Right lung (tissue), 5 donors: Measurements from ENCODE around the gene SPOCK2. TPM values are rescaled to one million over a fixed set of nuclear protein-coding genes. Genes with fewer than 3 reads are reported as not detected.
A peak's percentile ranks its signal among the peaks of the same experiment; 100 is the strongest.

Source experiments
- DNase-seq, 2 donors: peaks; one replicate each; pipeline ENCODE4 v3.0.0-alpha.2; 2013
- polyA plus RNA-seq, 5 donors: library from polyadenylated mRNA; unstranded; fragments of 120-200 nt; gene quantifications; one replicate each; pipeline versions ENCODE4 v1.2.1 to v1.2.3, GENCODE V29; 2013; ENCODE audit warnings: inconsistent platforms in 1 of 5, low replicate concordance in 1 of 5; ENCODE audit not compliant: insufficient read length in 5 of 5, insufficient read depth in 1 of 5

SPOCK2 gene
- polyA plus RNA-seq, 5 donors, result 4.7 to 11.0 (median 8.8) TPM

DNA sequence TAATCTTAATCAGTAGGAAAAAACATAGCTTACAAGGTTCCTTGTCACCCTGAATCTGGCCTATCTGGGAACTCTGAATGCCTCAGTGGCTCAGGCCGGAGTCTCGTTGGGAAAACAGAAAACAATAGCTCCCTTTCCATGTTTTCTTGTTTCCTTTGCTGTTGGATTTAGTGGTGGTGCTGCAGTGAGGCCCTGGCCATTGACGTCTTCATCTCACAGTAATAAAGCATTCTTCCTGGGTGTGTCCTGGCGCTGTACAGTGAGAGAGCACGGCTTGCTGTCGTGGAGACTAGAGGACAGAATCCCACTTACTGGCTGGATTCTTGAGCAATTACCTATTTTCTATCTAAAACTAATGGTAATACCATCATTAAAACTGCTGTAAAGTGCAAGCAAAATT lies 1.3 kb upstream of the SPOCK2 start:
- no peak for DNase-seq

DNA sequence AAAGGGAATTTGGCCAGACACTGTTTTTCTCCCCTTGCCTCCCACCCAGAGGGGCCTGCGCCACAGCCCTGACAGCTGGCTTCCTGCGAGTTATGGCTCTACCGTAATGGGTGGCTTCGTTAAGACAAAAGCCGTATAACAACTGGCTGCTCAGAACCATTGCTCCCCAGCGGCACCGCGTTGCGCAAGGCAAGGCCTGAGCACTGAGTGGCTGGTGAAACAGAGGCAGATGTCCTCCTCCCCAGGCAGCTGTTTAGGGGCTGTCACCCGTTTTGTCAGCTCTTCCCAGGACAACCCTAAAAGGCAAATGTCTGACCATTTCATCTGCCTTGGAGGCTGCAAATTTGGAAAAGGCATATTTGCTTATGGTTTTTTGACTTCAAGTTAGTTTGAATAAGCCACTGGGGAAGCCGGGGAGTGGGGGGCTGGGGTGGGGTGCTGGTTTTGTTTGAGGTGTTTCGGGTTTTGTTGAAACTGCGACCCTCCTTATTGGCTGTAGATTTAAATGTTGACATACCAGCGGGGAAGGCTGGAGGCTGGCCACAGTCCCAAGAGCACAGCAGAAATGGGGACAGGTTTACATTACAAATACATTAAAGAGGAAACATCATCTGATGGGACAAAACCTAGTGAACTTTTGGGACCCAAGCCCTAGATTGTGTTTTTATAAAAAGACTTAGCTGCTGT lies 681 bp upstream of the SPOCK2 start:
- peak; percentile 40 for DNase-seq

DNA sequence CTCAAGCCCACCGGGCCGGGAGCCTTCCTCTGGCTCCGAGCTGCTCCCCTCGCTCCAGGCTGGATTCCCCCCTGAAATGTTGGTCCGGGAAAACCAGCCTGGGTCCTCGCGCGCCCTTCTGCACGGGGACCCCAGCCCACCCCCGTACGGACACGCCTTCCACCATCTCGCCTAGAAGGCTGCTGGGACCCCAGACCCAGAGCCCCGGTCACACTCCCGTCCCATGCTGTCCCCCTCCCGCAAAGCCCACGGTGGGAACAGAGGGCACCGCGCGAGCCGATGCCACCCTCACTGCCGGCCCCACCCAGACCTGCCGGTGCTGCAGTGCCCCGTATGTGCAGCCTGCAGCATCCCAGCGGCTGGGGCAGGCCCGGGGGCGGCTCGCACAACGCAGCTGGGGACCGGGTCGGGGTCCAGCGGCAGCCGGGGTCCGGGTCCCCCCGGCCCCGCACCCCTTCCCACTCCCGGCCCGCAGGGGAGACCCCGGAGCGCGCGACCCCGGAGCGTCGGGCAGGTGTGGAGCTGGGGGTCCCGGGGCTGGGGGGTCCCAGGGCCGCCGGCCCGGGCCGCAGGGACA lies 871 bp downstream of the SPOCK2 start:
- DNase-seq, result no peak

DNA sequence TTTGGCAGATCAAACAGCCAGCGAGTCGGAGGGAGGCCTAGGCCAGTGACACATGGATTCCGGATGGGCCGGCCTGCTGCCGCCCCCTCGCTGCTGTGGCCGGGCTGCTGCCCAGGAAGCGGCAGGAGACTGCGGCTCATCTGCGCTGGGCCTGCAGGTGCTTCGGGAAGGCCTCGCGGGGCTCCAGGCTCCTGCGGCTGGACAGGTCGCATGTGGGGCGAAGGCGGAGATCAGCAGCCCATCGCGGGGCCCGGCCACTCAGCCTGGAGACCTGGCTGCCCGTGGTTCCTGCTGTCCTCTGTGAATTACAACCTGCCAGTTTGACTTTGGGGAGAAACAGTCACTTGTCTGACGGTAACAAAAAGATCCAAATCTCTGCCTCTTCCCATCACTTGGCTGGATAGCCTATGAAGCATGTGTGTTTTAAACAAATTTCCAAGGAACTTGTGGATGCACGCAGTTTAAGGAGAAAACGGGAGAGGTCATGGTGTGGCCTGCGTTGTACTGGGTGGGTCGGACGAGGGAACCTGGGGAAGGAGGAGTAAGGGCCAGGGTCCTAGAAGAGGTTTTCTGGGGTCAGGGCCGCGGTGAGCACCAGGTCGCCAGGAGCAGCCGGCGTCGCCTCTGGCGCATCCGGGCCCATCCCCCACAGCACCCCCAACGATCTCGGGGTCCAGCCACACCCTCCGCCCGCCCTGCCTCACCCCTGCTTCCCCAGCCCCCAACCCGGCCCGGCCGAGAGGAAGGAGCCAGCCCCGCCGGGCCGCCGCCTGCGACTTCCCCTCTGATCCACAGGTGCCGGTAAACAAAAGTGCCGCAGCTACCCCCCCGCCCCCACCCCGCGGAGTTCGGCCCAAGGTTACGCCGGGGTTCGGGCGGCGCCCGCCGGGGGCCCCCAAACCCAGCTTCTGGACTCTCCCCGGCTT lies 1.6 kb downstream of the SPOCK2 start:
- DNase-seq, result no peak

DNA sequence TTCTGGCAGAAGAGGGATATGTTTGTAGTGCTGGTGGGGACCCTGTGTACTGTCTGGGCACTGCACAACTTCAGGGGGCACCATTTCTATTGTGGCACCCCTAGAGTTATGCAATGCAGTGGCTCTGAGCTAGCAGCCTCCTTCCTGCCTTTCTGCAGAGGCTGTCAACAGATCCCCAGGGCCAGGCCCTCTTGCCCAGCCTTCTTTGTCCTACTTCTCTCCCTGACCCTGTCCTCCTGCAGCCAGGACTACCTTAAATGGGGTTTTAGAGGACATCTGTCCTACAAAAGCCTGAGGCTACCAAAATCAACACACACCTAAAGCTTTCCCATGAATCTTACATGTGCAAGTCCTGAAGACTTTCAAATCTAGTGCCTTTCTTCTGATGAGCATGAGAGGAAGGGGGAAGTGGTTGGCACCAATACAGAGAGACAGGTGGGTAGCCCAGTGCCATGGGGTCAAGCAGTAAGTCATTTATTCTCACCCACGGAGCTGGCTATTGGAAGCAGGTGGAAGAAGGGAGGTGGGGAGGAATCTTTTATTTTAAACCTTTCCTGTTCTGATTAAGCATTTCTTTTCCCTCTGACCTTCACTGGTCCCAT lies 2.4 kb downstream of the SPOCK2 start:
- no peak for DNase-seq

DNA sequence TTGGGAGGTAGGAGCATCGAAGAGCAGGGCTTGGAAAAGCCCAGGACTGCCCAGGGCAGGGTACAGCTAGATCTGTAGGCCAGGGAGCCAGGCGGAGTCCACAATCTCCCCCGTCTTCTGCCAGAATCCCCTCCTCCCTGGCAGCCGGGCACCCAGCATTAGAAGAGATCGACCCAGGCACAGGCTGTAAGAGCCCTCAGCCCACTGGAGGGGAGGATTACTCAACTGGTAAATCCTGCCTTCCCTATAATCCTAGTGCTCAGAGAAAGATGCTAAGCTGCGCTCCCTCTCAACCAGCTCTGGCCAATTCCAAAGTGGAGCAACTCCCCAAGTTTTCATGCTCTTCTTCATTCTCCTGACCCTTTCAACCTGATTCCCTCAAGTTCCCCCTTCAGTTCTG lies 3.2 kb downstream of the SPOCK2 start:
- DNase-seq, result no peak

DNA sequence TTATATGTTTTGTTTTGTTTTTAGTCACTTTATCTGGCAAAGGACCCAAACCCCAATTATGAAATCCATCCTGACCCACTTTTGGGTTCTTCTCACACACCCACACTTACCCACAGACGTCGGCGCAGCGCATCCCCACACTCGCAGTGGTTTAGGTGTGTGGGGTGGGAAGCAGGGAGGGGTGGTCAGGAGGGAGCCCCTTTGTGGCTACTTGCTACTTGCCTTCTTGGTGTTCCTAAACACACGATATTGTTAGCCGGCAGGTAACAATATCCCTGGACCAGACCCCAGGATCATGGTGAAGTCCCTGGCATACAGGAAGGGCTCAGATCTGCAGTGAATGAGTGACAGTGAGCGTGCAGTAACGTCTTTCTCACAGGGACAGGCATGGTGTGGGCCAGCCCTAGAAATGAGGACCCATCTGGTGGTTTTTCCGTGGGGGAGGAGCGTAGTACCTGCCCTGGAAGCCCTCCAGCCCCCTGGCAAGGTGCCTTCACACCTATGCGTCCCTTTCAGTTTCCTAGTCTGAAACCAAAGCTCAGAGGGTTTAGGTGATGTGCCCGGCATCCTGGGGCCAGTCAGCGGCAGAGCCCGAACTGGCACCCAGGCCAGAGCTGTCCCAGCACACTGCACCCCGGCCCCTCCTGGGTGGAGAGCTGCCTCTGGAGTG lies 4.4 kb downstream of the SPOCK2 start:
- no peak for DNase-seq

DNA sequence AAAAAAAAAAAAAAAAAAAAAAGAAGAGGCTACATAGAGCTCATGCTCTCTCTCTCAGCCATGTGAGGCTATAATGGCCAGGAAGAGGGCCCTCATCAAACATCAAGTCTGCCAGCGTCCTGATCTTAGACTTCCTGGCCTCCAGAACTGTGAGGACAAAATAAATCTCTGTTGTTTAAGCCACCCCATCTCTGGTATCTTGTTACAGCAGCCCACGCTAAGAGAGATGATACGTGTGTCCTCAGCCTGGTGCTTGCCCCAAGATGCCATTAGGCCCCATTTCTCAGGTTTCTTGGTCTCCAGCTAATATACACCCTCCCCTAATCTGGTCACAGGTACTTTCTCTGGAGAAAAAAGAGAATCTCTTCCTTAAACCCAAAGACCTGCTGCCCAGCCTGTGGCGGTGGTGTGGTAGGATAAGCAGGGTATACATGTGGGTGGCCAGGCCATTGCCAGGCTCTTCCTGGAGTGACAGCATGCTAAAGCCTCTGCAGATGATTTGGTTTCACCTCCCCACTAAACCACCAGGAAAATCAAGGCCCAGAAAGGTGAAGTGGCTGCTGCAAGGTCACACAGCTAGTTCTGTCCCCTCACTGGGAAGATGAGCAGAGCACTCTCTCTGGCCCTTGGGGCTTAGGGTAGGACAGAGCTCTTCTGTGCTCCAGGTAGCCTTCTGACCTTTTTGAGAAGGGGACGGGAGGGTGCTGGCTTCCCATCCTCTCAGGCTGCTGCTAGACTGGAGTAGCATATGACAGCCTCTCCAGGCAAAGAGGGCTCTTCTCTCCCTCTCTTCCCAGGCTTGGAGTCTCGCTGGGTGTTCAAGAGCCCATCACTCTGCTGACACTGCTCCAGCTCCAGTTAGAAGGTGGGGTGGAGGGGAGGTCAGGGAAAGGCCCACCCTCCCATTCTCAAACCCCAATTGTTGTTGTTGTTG lies 5.2 kb downstream of the SPOCK2 start:
- no peak for DNase-seq

DNA sequence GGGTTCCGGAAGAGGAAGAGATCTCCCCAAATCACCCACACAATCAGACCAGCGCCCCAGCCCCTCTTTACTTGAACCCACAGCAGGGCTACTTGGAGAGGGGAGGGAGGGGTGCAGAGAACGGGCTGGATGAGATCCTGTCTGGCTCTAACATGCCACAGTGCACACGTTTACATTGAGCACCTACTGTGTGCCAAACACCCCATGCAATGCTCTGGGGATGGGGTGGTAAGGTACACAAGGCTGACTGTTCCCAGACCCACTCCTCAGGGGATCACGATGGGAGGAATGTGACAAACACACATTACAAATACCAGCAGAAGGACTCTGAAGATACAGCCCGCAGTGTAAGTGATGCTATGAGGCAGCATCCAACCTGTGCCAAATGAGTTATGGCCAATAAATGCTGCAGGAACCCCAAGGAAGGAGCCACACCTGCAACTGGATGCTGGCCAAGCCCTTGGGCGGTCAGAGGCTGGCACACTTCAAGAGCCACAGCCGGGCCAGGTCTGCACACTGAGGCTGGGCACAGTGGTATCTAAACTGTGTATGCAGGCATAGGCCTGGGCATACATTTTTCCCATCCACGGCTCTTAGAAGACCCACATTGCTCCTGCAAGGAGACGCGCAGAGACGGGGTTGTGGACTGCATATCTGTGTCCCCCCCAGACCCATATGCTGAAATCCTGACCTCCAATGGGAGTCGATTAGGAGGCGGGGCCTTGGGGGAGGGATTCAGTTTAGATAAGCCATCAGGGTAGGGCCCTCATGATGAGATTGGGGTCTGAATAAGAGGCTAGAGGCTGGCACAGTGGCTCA lies 6.4 kb downstream of the SPOCK2 start:
- DNase-seq, result no peak

DNA sequence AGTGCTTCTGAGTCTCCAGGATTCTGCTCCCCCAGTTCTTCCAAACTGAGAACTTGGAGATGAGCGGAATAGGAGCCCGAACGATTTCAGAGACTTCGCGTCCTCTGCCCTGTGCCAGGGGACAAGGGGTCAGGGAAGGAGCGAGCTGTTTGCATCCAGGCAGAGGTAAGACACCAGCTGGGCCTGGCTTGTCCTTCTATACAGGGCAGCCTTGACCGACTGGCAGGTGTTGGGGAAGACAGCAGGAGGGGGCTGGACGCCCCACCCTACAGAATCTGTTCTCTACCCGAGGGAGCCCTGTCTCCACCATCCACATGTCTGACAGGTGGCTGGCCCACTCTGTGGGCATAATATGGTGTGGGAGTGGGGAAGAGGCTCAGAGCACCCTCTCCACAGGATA lies 7.1 kb downstream of the SPOCK2 start:
- DNase-seq, result no peak

DNA sequence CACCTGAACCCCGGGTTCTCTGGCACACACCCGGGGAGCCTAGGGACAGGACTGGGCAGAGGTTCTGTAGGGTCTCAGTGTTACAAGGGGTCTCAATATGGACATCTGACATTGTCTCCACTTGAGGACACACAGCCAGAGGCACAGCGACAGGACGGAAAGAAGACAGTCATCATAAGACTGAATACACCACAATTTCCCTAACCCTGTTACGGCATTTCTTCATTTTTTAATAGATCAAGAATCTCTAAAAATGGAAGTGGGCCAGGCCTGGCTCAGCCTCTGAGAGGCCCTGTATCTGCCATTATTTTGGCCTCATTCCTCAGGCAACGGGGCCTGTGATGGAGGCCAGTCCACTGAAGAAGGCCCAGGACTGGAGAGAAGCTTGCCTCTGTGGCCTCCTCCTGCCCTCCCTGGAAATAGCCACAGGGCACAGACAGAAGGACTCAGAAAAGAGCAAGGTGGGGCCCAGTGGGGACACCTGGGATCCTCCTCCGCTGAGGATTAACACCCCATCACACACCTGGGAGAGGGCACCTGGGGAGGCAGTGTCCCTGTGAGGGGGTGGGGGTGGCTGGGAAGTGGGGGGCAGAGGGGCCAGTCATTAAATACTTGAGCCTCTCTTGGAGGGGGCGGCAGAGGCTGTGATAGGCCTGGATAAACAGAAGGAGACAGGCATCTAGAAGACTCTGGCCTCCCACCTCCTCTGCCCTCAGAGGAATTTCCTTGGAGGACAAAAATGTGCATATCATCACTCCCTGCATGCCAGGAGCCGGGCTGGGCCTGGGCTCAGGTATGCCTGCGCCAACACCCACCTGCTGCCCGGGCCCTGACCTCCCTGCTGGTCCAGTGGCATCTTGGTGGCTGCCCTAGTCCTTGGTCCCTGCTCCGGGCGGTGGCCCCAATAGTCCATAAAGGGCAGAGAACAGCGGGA lies 8.0 kb downstream of the SPOCK2 start:
- no peak for DNase-seq

DNA sequence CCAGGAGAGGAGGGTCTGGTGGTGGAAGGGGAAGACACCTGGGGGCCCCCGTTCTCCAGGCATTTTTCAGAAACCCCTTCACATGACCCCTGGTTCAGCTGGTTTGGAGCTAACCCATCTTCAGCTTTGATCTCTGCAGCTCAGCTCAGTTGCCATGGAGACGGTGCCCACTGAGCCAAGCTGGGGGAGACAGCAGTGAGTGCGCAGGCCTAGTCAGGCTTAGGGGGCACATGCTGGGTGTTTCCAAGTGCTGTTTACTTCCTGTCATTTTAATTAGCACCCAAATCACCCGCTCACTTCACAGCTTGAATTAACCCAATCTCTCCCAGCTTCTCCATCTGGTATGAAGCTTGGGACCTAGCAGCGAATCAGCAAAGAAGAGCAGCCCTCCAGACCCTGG lies 9.0 kb downstream of the SPOCK2 start:
- DNase-seq, result no peak

DNA sequence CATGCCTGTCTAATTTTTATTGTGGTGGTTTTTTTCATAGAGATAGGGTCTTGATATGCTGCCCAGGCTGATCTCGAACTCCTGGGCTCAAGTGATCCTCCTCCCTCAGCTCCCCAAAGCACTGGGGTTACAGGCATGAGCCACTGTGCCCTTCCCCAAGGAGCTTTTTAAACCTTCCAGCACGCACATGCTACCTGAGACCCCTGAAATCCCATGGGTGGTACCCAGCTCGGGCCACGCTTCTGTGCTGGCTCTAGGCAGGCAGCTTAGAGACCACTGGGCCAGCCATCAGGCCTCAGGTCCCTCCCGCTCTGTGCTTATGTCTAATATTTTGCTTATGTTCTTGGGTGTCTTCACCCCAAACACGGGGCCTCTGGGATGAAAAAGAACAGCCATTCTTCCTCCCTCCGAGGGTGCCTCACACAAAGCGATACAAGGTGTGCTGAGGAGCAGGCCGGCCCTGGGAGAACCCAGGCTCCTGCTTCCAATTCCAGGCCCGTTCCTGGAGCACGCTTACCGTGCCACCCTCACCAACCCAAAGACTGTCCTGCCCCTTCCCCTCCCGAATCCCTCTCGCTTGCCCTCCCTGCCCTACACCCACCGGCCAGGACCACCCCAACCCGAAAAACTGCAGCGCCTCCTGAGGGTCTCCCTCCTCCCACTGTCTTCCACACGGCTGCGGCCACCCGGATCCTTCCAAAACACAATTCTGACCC lies 10.9 kb downstream of the SPOCK2 start:
- DNase-seq, result no peak

DNA sequence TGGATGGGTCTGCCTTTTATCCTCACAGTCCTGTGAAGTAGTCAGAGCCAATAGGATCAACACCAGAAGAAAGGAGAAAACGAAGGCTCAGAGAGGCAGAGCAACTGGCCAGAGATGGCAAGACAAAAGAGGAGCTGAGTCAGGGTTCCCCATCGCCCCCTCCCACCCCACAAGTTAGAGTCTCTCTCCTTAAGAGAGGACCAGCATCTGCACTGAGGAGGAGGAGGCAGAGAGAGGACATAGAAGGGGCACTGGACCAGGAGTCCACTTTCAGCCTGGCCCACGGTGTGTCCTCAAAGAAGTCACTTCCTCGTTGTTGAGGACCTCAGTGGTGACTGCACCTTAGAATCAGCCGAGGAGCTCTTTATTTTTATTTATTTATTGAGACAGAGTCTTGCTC lies 11.6 kb downstream of the SPOCK2 start:
- no peak for DNase-seq

DNA sequence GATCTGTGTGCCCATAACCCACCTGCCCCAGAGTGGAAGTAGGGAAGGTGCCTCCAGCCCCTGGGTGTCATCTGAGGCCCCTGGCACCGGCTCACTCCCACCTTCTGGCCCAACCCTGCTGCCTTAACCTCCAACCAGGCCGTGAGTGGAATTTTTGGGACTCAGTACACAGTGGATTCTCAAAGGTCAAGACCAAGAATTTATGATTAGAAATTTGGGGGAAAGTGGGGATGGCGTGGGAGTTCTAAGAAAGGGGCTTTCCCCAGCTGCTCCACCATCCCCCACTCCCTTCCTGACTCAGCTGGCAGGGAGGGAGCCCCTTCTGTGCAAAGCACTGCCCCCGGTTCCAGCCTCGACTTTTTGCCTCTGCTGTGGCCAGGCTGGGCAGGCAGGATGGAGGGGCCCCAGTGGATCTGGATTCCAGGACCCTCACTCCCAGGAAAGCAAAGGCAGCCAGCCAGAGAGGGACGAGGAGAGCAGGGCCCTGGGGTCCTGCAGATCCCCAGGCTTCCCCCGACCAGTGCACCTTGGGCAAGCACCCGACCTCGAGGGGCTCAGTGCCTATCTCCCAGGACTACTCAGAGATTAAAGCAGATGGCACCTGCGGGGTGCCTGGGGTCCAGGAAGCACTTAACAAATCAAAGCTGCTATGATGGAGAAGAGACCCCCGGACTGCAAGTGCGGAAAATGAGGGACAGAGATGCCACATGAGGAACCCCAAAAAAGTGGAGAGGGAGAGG lies 12.8 kb downstream of the SPOCK2 start:
- DNase-seq, result no peak

DNA sequence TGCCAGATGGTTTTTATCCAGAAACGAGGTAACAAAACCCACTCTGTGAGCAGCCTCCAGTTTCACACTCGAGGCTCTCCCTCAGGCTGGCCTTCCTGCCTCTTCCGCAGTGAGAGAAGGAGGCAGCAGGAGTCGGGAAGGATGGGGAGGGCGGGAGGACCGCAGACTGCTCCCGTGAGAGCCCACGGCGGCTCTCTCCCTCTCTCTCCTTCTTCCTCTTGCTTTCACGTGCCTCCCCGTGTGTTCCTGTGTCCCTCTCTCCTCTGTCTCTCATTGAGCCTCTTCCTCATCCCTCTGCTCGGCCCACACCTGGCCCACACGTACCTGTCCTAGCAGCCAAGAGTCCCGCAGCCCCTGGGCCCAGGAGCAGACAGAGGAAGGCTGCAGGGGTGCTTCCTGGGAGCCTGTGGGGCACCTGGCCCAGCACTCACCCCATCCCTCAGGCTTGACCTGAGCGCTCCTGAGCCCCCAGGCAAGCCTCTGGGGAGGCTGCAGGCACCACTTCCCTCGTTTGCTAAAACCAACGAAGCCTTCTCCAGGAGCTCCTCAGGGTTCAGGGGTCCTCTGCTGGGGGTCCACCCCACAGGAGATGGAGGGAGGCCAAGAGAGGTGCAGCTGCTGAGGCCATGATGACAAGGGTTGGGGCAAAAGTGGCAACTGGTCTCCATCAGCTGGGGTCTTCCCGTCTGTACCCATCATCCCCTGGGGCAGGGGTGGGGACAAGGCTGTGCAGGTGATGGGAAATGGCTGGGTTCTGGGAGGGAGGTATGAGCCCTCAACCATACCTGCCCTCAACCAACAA lies 13.6 kb downstream of the SPOCK2 start:
- no peak for DNase-seq
